T-helper 1 cell (primary cell): ENCODE data around the gene CHST14.
A peak's percentile ranks its signal among the peaks of the same experiment; 100 is the strongest.

Experiments
- DNase-seq, 5 donors: peaks; one replicate each; pipeline ENCODE4 v3.0.0-alpha.2; 2012 to 2020

Gene CHST14

GRCh38 chr15:40493089-40493840, 22.5 kb downstream of the CHST14 start:
- DNase-seq, result peak in 3 of 5 donors; percentile 13 to 80 (median 20)

- no peak for DNase-seq
Observed at GRCh38 chr15:40495516-40495915, 24.7 kb downstream of the CHST14 start.

- DNase-seq, result no peak
Observed at GRCh38 chr15:40498418-40498817, 27.6 kb downstream of the CHST14 start.

- no peak for DNase-seq
Observed at GRCh38 chr15:40498891-40499290, 28.1 kb downstream of the CHST14 start.

DNA sequence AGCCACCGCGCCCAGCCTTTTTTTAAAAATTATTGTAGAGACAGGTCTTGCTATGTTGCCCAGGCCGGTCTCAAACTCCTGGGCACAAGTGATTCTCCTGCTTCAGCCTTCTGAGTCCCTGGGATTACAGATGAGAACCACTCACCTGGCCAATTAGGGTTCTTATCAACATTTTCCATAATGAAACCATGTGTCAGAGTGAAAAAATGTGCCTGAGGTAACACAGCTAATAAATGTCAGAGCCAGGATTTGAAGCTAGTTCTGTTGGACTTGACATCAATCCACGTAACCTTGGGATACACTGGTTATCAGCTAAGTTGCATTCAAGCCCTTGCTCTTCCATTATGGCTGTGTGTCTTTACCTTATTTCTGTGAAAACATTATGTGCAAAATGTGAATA, 29.1 kb downstream of the CHST14 start:
- no peak for DNase-seq

DNA sequence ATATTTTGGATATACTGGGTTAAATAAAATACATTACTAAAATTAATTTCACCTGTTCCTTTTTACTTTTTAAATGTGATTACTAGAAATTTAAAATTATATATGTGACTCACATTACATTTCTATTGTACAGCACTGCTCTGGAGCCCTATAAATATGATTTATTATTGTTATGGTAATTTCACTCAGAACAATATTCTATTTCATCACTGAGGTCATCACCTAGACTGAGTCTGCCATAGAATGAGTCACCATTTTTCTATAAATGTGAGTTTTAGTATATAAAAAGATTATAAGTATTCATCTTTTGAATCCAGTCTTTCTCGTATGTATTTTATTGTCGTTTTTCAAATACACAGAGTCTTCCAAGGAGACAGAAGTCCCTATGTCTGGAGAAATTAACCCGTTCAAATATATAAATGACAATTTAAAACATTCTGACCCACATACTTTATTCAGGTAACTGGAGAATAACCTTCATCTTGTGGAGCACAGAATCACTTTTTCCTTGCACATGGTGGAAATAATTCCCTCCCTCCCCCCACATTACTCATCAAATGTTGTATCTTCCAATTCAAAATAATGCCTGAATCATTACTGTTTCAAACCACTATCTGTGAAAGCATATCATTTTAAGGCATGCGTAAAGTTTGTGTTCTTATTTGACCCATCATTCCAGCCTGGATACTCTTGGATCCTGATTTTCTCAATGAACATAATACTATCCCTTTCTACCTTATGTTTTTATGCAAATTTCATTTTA, 30.0 kb downstream of the CHST14 start:
- no peak for DNase-seq

GRCh38 chr15:40501487-40501886, 30.7 kb downstream of the CHST14 start:
- no peak for DNase-seq

DNA sequence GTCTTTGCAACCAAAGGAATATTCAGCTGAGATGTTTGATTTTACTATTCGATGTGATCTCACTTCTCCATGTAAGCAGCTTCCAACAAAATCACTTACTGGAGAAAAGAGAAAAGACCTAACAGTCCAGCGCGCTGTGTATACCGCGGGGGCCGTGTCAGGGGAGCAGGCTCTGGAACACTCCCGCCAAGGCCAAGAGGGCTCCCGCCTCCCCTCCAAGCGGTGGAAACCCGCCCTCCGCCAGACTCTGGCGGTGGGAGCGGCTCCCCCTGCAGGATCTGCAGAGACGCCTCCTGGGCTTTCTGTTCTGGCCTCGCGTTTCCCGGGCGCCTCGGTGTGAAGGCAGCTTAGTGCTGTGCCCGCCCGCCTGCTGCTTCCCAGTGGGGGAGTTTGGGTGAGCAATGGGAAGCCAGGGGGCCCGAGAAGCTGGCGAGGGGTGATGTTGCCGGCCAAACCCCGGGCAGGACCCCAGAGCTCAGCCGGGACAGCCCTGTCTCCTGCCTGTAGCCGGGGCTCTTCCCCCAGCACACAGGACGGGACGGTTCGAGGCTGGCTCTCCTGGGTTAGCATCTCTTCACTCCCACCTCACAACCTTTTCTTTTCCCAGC, 36.3 kb downstream of the CHST14 start:
- DNase-seq, result peak; percentile 26 to 56 (median 42)

DNA sequence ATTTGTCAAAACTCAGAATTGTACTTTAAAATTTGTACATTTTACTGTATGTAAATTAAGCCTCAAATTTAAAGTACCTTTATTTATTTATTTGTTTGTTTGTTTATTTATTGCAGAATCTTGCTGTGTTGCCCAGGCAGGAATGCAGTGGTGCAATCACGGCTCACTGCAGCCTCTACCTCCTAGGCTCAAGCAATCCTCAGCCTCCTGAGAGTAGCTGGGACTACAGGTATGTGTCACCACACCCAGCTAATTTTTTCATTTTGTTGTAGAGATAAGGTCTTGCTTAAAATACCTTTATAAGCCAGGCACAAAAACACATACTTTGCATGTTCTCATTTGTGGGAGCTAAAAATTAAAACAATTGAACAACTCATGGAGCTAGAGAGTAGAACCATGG, 37.4 kb downstream of the CHST14 start:
- DNase-seq, result no peak

- DNase-seq, result no peak
Observed at GRCh38 chr15:40510201-40510600, 39.4 kb downstream of the CHST14 start.

GRCh38 chr15:40511093-40511471, 40.3 kb downstream of the CHST14 start:
- DNase-seq, result peak in 1 of 5 donors; percentile 21

DNA sequence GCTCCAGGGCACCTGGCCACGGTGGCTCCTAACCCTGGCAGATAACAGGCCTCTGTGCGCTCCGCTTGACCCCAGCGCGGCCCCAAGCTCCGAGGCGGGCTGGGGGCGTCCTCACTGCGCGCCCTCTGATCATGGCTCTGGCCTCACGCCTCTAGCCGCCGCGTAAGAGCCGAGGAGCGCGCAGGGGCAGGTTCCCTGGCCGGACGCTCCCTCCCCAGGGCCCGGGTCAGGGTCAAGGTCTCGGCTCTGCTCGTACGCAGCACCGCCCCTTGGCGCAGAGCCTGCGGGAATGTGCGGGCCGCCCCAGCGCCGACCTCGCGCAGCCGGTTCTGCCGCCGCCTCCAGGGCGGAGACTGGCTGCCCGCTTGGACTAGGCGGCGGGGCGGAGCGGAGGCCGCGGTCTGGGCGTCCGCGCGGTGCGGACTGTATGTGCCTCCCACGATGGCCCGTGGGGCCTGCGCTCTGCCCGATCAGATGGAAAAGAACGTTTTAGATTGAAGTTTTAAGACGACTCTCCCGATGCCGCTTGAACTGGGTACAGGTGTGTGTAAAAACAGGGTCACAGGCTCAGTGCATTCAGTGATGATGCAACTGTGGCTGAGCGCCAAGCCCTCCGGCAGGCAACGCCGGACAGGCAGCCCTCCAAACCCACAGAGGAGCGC, 40.8 kb downstream of the CHST14 start:
- peak in 1 of 5 donors; percentile 23 for DNase-seq

DNA sequence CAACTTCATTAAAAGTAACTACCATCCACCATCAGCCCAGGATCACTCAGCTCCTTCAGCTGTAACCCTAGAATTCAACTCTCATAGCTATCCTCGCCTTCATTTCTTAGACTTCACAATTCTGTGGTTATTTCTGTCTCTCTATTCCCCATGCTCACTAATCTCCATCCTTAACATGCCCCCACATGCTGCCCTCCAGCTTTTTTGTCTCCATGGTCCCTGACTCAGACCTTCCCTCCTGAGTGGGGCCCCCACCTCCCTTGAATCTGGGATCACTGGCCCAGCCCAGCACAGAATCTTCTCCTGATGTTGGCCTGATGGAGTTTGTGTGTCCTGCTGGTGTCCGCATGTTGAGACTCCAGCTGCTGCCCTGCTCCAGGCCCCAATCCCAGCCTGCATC, 41.7 kb downstream of the CHST14 start:
- DNase-seq, result no peak

- DNase-seq, result no peak
Observed at GRCh38 chr15:40513609-40514008, 42.8 kb downstream of the CHST14 start.

- DNase-seq, result no peak
Observed at GRCh38 chr15:40516322-40516721, 45.5 kb downstream of the CHST14 start.
